NCI-H1417 (cell line): ENCODE measurements around the gene DMC1.

Experiments used
- DNase-seq, 3 experiments: peaks; one replicate each; lab custom pipeline; 2025; lab: John Stamatoyannopoulos, UW

The DMC1 gene

GRCh38 chr22:38567531-38568285 is 2.3 kb downstream of the DMC1 start:
- DNase-seq: no peak

DNA sequence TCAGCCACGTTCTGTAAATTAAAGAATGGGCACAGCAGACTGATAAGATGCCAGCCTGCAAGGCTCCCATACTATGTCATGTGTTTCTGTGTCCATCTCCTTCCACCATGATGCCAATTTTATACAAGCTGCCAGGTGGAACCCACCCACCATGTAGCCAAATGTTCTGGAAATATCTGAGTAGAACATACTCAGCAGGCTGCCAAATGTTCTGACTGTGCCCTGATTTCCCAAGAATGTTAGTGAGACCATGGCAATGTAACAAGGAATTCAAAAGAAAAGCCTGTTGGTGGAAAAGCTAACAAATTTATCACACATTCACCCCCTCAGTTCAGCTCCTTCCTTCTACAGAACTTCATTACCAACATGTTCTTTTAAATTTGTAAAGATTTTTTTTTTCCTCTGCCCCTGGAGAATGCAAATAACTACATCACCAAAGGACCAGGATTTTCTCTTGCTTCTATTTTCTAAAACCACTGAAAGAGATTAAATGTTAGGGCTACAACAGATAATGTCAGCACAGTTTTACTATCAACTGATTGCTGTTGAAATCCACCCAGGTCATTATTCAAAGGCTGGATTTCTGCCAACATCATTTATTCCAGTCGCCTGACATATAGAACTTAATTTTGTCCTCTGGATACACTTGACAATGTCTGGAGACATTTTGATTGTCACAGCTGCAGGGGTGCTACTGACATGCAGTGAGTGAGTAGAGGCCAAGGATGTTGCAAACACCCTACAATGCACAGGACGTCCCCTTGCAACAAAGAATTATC is 3.1 kb downstream of the DMC1 start:
- peak in 1 of 3 experiments; percentile 12 for DNase-seq

DNA sequence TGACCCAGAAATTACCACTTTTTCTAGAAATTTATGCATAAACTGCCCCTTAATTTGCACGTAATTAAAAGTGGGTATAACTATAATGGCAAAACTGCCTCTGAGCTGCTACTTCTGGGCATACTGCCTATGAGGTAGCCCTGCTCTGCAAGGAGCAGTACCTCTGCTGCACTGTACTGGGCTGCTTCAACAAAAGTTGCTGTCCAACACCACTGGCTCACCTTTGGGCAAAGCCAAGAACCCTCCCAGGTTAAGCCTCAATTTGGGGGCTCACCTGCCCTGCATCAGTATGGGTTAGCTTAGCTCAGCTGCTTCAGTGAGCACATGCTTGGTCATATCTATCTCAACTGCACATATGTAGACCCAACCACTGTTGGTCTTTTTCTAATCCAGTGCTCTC is 4.5 kb downstream of the DMC1 start:
- DNase-seq: no peak

DNA sequence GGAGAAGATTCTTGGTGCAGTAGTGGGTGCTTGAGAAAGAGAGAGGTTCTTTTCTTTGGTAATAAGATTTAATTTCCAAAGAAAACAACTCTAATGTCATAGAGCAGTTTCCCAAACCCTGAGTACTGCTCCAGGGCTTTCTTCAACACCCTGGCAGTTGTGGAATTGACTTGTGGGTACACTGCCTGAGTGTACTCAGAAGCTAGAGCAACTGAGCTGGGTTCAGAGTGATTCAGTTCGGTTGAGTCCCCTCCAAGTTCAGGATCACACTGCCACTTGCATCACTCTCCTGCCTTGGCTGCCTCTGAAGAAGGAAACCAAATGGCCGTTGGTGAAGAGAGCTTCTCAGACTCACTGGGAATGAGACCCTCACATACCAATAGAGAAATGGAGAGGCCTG is 5.3 kb downstream of the DMC1 start:
- DNase-seq: no peak

DNA sequence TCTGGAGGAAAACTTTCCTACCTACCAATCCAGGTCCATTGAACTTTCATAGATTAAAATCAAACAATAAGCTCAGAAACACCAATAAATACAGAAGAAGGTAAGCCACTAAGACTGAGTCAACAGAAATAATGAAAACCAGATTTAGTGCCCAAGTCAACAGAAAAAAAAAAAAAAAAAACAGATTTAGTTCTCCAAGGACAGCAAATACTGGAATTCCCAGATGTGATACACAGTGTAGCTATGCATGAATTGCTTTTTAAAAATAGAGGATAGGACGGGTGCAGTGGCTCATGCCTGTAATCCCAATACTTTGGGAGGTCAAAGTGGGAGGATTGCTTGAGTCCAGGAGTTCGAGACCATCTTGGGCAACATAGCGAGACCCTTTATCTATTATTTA is 15.7 kb downstream of the DMC1 start:
- no peak for DNase-seq

DNA sequence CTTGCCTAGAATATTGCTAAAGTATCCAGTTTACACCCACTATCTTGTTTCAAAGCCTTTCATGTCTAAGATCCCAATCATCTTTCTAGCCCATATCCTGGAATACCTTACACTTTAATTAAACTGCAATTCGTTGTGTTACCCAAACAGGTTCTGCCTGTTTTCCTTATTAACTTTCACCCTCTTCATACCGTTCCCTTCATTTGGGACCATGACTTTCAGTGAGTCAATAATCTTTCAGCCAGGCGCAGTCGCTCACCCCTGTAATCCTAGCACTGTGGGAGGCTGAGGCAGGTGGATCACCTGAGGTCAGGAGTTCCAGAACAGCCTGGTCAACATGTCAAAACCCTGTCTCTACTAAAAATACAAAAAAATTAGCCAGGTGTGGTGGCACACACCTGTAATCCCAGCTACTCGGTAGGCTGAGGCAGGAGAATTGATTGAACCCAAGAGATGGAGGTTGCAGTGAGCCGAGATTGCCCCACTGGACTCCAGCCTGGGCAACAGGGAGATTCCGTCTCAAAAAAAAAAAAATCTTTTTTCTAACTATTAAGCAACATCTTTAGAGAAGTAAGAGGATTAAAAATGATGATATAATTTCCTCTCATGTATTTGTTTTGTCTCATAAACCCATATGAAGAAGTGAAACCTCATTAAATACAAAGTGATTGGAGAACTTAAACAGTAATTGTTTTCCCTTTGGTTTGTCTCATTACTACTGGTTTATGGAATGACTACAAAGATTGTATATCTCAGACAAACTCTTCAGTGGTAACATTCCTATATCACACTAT is 20.7 kb downstream of the DMC1 start:
- peak in 1 of 3 experiments; percentile 3 for DNase-seq

DNA sequence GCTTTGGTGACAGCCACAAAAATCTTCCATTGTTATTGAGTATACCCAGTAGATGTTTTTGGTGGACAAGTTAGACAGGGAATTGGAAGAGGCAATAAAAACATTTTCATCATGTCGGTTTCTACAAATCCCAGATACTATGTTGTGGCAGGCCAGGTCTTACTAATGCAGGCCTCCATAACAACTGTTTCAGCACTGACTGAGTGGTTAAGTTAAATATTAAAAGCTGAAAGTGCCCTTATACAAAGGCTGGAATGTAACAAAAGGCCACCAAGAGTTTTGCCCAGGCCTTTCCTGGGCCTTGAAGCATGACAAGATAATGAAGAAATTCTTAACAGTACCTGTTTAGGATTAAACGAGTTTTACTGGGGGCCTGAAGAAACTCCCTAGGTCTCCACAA is 29.3 kb downstream of the DMC1 start:
- no peak for DNase-seq

- DNase-seq: no peak
Measured at GRCh38 chr22:38531251-38531938, 38.6 kb downstream of the DMC1 start.

DNA sequence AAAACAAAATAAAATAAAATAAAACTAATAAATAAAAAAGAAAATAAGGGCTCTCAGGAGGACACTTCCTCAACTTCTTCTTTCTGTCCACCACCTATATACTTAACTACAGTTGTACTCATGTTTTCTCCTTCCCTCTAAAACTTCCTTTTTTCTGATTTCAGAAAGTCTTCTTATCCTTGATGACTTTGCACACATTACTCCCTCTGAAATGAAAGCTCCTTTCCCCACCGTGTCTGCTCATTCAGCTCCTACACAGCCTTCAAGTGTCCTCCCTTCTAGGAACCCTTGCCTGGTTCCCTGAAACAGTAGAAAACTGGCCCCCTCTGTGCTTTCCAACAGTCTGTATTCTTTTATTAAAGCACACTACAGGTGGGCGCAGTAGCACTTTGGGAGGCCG is 45.6 kb downstream of the DMC1 start:
- DNase-seq: no peak

DNA sequence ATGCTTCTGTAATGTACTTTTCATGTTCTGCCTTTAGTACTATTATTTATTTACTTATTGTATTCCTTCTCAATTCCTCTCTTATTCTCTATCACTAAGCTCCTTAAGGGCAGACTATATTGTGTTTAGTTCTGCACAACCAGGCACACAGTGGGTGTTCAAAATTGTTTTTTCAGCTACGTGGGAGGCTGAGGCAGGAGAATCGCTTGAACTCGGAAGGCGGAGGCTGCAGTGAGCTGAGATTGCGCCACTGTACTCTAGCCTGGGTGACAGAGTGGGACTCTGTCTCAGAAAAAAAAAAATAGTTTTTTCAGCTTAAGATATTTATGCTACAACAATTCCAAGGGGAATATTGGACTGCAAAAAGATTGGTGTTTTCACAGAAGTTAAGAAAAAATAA is 46.5 kb downstream of the DMC1 start:
- DNase-seq: no peak

- DNase-seq: no peak
Measured at GRCh38 chr22:38523029-38523428, 47.0 kb downstream of the DMC1 start.

DNA sequence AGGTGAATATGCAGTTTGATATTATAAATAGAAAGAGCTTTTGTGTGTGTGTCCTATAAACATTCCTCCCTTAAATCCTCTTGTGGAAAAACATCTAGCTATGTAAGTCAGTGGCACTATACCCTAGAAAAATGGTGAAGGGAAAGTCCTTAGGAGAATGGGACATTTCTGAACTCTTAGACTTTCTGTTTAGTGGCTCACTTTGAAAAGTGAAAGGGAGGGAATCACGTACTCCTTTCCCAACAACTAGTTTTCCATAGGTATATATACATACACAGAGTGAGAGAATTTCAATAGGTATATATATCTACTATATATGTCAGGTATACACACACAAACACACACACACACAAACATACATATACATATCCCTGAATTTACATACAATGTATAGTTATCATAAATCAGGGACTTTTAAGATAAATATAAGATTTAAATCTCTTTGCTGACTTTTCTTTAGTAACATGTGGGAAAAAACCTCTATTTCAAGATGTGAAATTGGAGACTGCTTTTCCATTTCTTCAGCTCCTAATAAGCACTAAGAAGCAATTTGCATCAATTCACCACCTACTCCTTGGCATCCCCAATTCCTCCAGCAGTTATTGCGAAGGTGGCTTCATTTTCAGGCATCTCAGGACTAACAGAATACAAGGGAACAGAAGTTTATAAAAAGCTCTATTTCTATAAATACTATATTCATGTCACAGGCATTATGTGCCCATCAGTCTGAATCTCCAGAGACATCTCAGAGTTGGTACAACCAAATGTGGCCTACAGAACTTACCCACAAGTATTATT is 50.3 kb downstream of the DMC1 start:
- no peak for DNase-seq

GRCh38 chr22:38518620-38519019 is 51.4 kb downstream of the DMC1 start:
- no peak for DNase-seq

GRCh38 chr22:38513063-38513462 is 56.9 kb downstream of the DMC1 start:
- DNase-seq: peak in 2 of 3 experiments; percentile 2 to 26

GRCh38 chr22:38510416-38510970 is 59.5 kb downstream of the DMC1 start:
- DNase-seq: no peak

- DNase-seq: peak; percentile 91 to 97 (median 93)
Measured at GRCh38 chr22:38506118-38506962, 63.6 kb downstream of the DMC1 start, which contains the start of gene DDX17. Gene DDX17 (minus strand): TSS chr22:38506311.

- DNase-seq: peak; percentile 37 to 84 (median 79)
Measured at GRCh38 chr22:38505541-38506117, 64.4 kb downstream of the DMC1 start.

GRCh38 chr22:38504731-38505540 is 65.0 kb downstream of the DMC1 start:
- DNase-seq: peak in 2 of 3 experiments; percentile 26 to 51

- DNase-seq: no peak
Measured at GRCh38 chr22:38503021-38503420, 67.0 kb downstream of the DMC1 start.
